Fibroblast of pulmonary artery (primary cell): ENCODE data around the gene NPEPL1.
"Not testable (repeated sequence)": the region's sequence is repeated elsewhere in the genome, so short reads cannot be mapped to it uniquely, and the experiment has no call there.

Experiments
- DNase-seq: peaks from one replicate; pipeline ENCODE4 v3.0.0-alpha.2; 2010; ENCODE audit warnings: low read depth
- H3K4me3 ChIP-seq: replicated peaks from 2 replicates; pipeline ENCODE4 v1.5.1; 2011; ENCODE audit warnings: low read depth, mild to moderate bottlenecking, control low read depth, low read length, moderate library complexity
- CTCF ChIP-seq: IDR thresholded peaks from 2 replicates; pipeline ENCODE4 v1.5.1; 2011; ENCODE audit warnings: mild to moderate bottlenecking, control low read depth, low read length, inconsistent platforms; ENCODE audit errors: missing control alignments

The NPEPL1 gene

GRCh38 chr20:58719971-58720371, 27.4 kb downstream of the NPEPL1 start:
- DNase-seq = no peak
- H3K4me3 ChIP-seq = no peak overlapping the region
- TF ChIP-seq CTCF = no peak

- TF ChIP-seq CTCF = no peak
- DNase-seq = no peak
- H3K4me3 ChIP-seq = no peak overlapping the region
Observed at GRCh38 chr20:58720890-58721289, 28.3 kb downstream of the NPEPL1 start.

- H3K4me3 ChIP-seq = no peak overlapping the region
- no peak for TF ChIP-seq CTCF
- DNase-seq = no peak
Observed at GRCh38 chr20:58721951-58722778, 29.6 kb downstream of the NPEPL1 start.

DNA sequence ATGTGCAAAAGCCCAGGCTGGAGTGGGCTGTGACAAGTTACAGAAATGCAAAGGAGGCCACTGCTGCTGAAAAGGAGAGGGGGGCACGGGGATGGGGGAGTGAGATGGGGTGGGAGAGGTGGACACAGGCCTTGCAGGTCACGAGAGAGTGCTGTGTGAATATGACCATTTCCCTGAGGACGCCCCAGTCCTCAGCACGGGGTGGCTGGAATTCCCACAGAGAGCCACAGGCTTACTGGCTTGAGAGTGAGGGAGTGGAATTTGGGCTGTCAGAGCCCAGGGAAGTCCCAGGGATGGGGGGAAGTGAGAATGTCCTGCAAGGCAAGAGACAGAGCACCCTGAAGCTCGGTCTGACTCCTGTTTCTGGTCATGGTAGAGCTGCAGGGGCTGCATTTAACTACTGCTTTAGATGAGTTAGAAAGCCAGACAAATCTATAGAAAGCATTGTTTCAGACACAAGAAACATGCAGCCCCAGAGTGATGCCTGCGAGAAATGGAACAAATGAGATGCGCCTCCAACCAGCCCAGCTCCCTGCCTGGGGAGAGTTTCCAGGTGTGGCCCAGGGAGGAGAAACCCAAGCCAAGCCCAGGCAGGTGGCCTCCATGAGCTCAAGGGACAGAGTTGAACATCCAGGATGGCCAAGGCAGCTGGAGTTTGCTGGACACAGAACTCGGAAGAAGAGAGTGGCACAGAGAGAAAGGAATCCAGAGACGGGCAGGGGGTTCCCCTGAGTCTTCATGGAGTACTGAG, 30.5 kb downstream of the NPEPL1 start:
- no peak for DNase-seq
- no peak for TF ChIP-seq CTCF
- no peak overlapping the region for H3K4me3 ChIP-seq

- no peak overlapping the region for H3K4me3 ChIP-seq
- DNase-seq = no peak
- no peak for TF ChIP-seq CTCF
Observed at GRCh38 chr20:58723628-58723984, 31.0 kb downstream of the NPEPL1 start.

DNA sequence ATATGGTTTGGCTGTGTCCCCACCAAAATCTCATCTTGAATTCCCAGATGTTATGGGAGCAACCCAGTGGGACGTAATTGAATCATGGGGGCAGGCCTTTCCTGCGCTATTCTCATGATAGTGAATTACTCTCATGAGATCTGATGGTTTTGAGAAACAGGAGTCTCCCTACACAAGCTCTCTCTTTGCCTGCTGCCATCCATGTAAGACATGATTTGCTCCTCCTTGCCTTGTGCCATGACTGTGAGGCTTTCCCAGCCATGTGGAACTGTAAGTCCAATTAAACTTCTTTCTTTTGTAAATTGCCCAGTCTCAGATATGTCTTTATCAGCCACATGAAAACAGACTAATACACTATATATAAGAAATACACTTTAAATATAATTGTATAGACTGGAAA, 33.6 kb downstream of the NPEPL1 start:
- H3K4me3 ChIP-seq, DNase-seq: not testable (repeated sequence)

GRCh38 chr20:58731192-58731591, 38.6 kb downstream of the NPEPL1 start:
- H3K4me3 ChIP-seq = no peak overlapping the region
- DNase-seq = no peak
- no peak for TF ChIP-seq CTCF
